Hematopoietic multipotent progenitor cell treated with erythropoietin and hydrocortisone succinate and interleukin-3 and kit ligand, for 6 days (in vitro differentiated cells): ENCODE results near the gene ARHGAP12.

ENCODE experiments used
- DNase-seq: peaks from one replicate; pipeline ENCODE4 v3.0.0-alpha.2; 2015

The ARHGAP12 gene

GRCh38 chr10:31871266-31872065, 57.2 kb downstream of the ARHGAP12 start:
- no peak for DNase-seq

- no peak for DNase-seq
These were observed 61.0 kb downstream of the ARHGAP12 start for GRCh38 chr10:31867646-31868045.

- no peak for DNase-seq
These were observed 62.4 kb downstream of the ARHGAP12 start for GRCh38 chr10:31866118-31866670.

GRCh38 chr10:31864834-31865518, 63.7 kb downstream of the ARHGAP12 start:
- DNase-seq = no peak

- DNase-seq = no peak
These were observed 73.6 kb downstream of the ARHGAP12 start for GRCh38 chr10:31855033-31855432.

- no peak for DNase-seq
These were observed 75.0 kb downstream of the ARHGAP12 start for GRCh38 chr10:31853629-31854028.

DNA sequence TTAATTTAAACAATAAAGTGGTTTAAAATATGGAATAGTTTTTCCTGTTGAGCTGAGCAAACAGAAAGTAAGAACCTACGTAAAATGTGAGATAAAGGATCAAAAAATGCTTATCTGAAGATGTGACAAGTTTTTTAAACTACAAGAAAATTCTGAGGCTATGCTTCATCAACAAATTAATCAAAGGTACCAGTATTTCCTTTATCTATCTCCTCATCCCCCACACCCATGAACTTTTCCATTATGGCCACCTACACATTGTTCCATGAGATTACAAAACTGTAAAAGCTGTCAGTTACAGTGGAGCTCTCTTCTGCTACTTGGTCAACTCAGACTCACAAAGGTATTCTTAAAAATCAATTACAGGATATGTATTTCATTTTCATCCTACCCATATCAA, 77.4 kb downstream of the ARHGAP12 start:
- DNase-seq = peak; percentile 7

- DNase-seq = no peak
These were observed 81.1 kb downstream of the ARHGAP12 start for GRCh38 chr10:31847515-31847914.

GRCh38 chr10:31838709-31839108, 89.9 kb downstream of the ARHGAP12 start:
- no peak for DNase-seq

GRCh38 chr10:31838065-31838464, 90.6 kb downstream of the ARHGAP12 start:
- DNase-seq = no peak

DNA sequence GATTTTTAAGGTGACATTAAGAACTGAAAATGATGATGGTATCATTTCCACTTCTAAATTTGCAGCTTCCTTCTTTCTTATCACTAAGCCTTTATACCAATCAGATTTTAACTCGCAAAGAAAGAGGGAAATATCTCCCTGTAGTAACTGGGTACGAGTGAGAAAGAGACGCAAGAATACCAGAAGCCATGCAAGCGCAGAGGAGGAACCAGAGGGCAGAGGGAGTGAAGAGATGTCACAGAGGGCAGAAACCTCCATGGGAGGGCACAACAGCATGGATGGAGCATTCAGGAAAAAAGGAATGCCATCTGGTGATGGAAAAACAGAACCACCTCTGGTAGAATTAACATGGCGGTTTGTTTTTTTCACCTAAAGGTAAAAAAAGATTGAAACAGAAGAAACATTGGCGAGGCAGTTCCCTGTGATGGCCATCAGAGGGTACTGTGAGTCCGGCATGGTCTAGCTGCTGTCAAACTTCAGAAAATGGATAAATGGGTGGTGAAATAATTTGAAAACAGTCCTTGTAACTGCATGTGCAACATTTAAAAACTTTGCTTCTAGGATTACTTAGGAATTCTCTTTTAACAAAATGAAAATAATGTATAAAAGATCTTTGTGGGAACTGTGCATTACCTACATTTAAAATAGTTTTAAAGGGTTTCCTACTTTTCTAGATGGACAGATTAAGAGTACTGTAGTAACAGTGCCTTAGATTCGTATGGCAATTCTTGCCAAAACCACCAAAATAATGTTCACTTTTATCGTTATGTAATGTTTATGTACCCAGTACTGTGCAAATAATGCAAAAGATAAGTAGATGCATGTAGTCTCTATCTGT, 91.8 kb downstream of the ARHGAP12 start:
- DNase-seq = peak; percentile 60

GRCh38 chr10:31833753-31834152, 94.9 kb downstream of the ARHGAP12 start:
- DNase-seq = no peak

GRCh38 chr10:31832261-31832660, 96.4 kb downstream of the ARHGAP12 start:
- no peak for DNase-seq

GRCh38 chr10:31830887-31831286, 97.7 kb downstream of the ARHGAP12 start:
- no peak for DNase-seq

- no peak for DNase-seq
These were observed 98.9 kb downstream of the ARHGAP12 start for GRCh38 chr10:31829776-31830175.

- DNase-seq = no peak
These were observed 105.3 kb downstream of the ARHGAP12 start for GRCh38 chr10:31823358-31823757.

GRCh38 chr10:31822616-31823318, 105.9 kb downstream of the ARHGAP12 start:
- DNase-seq = no peak

DNA sequence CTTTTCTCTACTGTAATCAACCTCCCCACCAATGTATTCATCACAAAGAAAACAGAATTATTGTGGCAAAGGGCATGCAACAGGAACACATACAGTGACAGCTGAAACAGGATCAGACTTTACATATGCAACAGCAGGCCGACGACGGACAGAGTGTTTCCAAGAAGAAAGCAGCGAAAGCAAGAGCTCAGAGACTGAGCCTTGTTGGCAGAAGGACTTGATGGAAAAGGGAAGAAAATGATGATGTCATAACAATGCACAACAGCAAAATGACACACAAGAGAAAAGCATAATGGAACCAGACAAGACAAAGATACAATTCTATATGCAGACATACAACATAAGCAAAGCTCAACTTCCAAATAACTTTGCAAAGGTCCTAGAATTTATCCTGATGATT, 106.5 kb downstream of the ARHGAP12 start:
- no peak for DNase-seq

- no peak for DNase-seq
These were observed 107.8 kb downstream of the ARHGAP12 start for GRCh38 chr10:31820778-31821369.

DNA sequence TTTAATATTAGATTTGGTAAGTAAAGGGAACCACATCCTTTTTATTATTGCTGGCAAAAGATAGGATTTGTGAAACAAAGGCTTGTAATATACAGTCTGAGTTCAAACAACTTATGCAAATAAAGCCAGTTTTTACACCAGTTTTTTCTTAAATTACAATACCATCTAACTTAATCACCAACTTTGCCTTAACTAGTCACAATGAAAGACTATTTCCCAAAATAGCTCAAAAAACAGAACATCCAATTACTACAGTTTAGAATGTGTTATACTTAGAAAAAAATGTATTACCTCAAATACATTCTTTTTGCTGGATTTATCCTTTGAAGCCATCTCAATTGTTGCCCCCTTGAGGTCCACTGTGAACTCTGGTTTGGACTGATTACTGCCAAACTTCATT, 108.5 kb downstream of the ARHGAP12 start:
- no peak for DNase-seq

DNA sequence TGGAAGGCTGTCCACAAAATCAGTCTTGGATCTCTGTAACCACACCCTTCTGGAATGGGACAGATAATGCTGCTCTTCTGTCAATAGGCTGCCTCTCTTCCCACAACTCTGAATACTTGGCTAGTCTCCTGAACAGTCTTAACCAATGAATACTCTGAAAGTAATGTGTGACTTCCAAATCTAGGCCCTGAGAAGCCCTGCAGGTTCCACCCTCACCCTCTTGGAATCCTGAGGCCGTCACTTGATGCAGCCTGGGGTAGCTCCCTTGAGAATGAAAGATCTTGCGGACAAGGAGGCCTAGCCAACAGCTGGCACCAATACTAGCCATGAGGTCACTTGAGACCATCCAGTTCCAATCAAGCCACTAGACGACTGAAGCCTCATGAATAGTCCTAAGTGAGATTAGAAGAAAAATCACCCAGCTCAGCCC, 109.2 kb downstream of the ARHGAP12 start:
- peak; percentile 36 for DNase-seq

GRCh38 chr10:31816318-31816717, 112.3 kb downstream of the ARHGAP12 start:
- no peak for DNase-seq
